ENCODE measurements around the gene DDX4.

Gene DDX4

DNA sequence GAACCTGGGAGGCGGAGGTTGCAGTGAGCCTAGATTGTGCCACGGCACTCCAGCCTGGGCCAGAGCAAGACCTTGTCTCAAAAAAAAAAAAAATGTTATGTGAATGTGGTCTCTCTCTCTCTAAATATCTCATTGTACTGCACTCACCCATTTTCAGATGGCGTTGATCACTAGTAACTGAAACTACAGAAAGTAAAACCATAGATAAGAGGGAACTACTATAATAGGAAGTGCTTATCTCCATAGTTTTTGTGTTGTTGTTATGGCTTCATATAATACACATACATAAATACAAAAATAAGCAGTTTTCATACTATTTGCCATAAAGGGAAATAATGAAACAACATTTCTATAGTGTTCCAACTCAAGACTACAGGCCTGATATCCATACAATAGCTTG is 122.4 kb downstream of the DDX4 start:
- peak; percentile 10 for DNase-seq (ENCODE audit: low read depth)
- TF ChIP-seq, protein P1, sequence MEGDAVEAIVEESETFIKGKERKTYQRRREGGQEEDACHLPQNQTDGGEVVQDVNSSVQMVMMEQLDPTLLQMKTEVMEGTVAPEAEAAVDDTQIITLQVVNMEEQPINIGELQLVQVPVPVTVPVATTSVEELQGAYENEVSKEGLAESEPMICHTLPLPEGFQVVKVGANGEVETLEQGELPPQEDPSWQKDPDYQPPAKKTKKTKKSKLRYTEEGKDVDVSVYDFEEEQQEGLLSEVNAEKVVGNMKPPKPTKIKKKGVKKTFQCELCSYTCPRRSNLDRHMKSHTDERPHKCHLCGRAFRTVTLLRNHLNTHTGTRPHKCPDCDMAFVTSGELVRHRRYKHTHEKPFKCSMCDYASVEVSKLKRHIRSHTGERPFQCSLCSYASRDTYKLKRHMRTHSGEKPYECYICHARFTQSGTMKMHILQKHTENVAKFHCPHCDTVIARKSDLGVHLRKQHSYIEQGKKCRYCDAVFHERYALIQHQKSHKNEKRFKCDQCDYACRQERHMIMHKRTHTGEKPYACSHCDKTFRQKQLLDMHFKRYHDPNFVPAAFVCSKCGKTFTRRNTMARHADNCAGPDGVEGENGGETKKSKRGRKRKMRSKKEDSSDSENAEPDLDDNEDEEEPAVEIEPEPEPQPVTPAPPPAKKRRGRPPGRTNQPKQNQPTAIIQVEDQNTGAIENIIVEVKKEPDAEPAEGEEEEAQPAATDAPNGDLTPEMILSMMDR (IDR thresholded peaks at IDR 0.05; ENCODE audit: insufficient read depth, low read depth, low read length, missing control alignments) = no peak
- no peak overlapping the region for H3K4me3 ChIP-seq (ENCODE audit: low read depth, low read length)

GRCh38 chr5:55860709-55861108 is 122.8 kb downstream of the DDX4 start:
- DNase-seq (ENCODE audit: low read depth) = no peak
- TF ChIP-seq, protein P1 (IDR thresholded peaks at IDR 0.05; ENCODE audit: insufficient read depth, low read depth, low read length, missing control alignments) = no peak

DNA sequence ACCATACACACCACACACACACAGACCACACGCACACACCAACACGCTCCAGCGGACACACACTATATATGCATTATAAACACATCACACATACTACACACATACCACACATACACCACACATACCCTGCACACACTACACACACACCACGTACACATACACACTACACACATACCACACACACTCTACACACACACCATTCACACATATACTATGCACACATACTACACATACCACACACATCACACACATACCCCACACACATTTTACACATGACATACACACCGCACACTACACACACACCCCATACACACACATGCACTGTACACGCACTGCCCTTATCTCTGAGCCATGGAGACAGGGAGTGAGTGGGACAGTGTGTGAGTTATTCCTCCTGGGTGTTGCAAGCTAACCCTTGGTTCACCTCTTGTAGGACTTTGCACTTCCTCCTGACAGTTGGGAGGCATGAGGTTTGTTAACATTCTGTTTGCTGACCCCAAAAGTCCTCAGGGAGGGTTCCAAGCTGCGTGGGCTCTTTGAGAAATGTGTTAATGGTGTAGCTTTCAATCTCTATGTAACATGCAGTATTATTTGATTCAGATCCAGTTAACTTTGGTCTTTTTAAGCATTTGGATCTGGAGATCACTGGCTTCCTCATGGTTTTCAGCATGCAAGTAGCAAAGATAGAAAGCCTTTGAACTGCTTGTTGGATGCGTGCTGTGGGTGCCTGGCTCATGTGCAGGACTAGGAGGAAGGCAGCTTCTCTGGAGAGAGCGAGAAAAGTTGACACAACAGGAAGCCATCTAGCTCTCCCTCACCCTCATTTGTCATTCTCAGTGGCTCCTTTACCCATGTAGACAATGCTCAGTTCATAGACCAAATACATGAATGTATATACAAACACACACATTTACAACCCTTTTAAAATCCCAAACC is 127.0 kb downstream of the DDX4 start:
- no peak for DNase-seq (ENCODE audit: low read depth)
- no peak overlapping the region for H3K4me3 ChIP-seq (ENCODE audit: low read depth, low read length)
- TF ChIP-seq, protein P1 (IDR thresholded peaks at IDR 0.05; ENCODE audit: insufficient read depth, low read depth, low read length, missing control alignments) = no peak

More at GRCh38 chr5:55860709-55861108, 122.8 kb downstream of the DDX4 start:
- no peak overlapping the region for H3K4me3 ChIP-seq (ENCODE audit: low read depth, low read length)

DNA sequence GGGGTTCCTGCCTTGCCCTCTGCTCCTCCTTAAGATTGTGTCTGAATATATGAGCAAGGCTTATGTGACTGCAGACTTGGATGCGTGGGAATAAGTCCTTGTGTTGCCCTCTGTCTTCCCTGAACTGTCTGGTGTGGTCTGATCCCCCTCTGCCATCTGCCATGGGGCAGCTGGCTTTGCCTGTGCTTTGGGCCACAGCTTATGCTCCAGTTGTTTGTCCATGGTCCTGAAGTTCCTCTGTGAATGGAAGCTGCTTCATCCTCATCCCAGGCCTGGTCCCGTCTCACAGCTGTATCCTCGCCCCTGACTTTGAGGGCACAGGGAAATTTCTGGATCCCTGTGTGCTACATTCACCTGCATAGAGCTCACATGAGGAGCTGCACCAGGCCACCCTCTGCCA is 128.0 kb downstream of the DDX4 start:
- TF ChIP-seq, protein P1 (IDR thresholded peaks at IDR 0.05; ENCODE audit: insufficient read depth, low read depth, low read length, missing control alignments) = no peak
- H3K4me3 ChIP-seq (ENCODE audit: low read depth, low read length) = no peak overlapping the region
- DNase-seq (ENCODE audit: low read depth) = no peak

- TF ChIP-seq, protein P1 (IDR thresholded peaks at IDR 0.05; ENCODE audit: insufficient read depth, low read depth, low read length, missing control alignments) = no peak
- no peak for DNase-seq (ENCODE audit: low read depth)
- H3K4me3 ChIP-seq (ENCODE audit: low read depth, low read length) = no peak overlapping the region
Measured at GRCh38 chr5:55866485-55866884, 128.6 kb downstream of the DDX4 start.

All from GM12865 (cell line).